Endothelial cell of umbilical vein (primary cell): ENCODE measurements around the gene WIPF3. TPM values are rescaled to one million over a fixed set of nuclear protein-coding genes. Genes with fewer than 3 reads are reported as not detected.
A peak's percentile ranks its signal among the peaks of the same experiment; 100 is the strongest.

Experiments
- BruUV-seq: library from RNA; stranded (reverse); fragments of 400-500 nt; replicated peaks from 2 replicates; lab custom pipeline; 2021; lab: Mats Ljungman, UMichigan
- CTCF ChIA-PET: fragments of 300-600, 350-600 bp; sonication (Branson Sonifier 250); formaldehyde crosslinking; loops from one replicate; lab custom pipeline; 2021; ENCODE audit warnings: antibody characterized with exemption, inconsistent platforms; lab: Charles Lee
- POLR2A ChIA-PET: fragments of 300-600, 350-600 bp; sonication (Branson Sonifier 250); formaldehyde crosslinking; loops from one replicate; lab custom pipeline; 2021; ENCODE audit warnings: antibody characterized with exemption, inconsistent platforms; lab: Charles Lee
- DNase-seq: peaks from one replicate; pipeline ENCODE4 v3.0.0-alpha.2; 2011; ENCODE audit warnings: low read depth, low spot score
- FAIRE-seq: peaks from 2 replicates; lab custom pipeline; 2011; peaks lifted over from hg19 to GRCh38; lab: Jason Lieb, UNC
- H2AFZ ChIP-seq: 2 replicates; pipeline ENCODE4 v1.6.0; 2012; ENCODE audit warnings: low read depth, low read length, control low read depth, inconsistent platforms
- H3K27ac ChIP-seq: 2 replicates; pipeline ENCODE4 v1.5.1; 2011; ENCODE audit warnings: low read depth, mild to moderate bottlenecking, control low read depth, low read length, moderate library complexity; ENCODE audit not compliant: insufficient read depth
- H3K27me3 ChIP-seq, 2 experiments: 2 replicates each; pipeline versions ENCODE4 v1.6.0 to v1.6.1; 2011; ENCODE audit warnings: low read length in 2 of 2, mixed read lengths in 1 of 2; ENCODE audit not compliant: control insufficient read depth in 2 of 2, insufficient read depth in 2 of 2
- H3K36me3 ChIP-seq, 2 experiments: 2 replicates in 1 of 2; 3 replicates in 1 of 2; pipeline ENCODE4 v1.5.1; 2011; ENCODE audit warnings: low read length in 2 of 2, mild to moderate bottlenecking in 1 of 2, moderate library complexity in 1 of 2; ENCODE audit not compliant: control insufficient read depth in 2 of 2, insufficient read depth in 2 of 2; ENCODE audit errors: extremely low read depth in 1 of 2
- H3K4me1 ChIP-seq: 3 replicates; pipeline ENCODE4 v1.5.1; 2011; ENCODE audit warnings: mild to moderate bottlenecking, low read length; ENCODE audit not compliant: control insufficient read depth, insufficient read depth; ENCODE audit errors: extremely low read depth
- H3K4me2 ChIP-seq: 2 replicates; pipeline ENCODE4 v1.6.1; 2011; ENCODE audit warnings: low read length, control low read depth, mixed read lengths; ENCODE audit not compliant: insufficient read depth
- H3K4me3 ChIP-seq, 3 experiments: fragments of 200-600 bp in 1 of 3; sonication (generic), shearing (Covaris generic) in 1 of 3; replicated peaks in 1 of 3; 2 replicates each; pipeline ENCODE4 v1.5.1; 2011 to 2016; ENCODE audit warnings: control low read depth in 3 of 3, low read length in 3 of 3, mild to moderate bottlenecking in 2 of 3, inconsistent platforms in 1 of 3, low read depth in 1 of 3, moderate library complexity in 1 of 3; ENCODE audit not compliant: insufficient read depth in 1 of 3
- H3K79me2 ChIP-seq: 2 replicates; pipeline ENCODE4 v1.6.0; 2012; ENCODE audit warnings: low read length, inconsistent platforms; ENCODE audit not compliant: control insufficient read depth, insufficient read depth
- H3K9ac ChIP-seq: replicated peaks from 2 replicates; pipeline ENCODE3; 2011; ENCODE audit warnings: low read length, control low read depth; ENCODE audit not compliant: insufficient read depth; ENCODE audit errors: extremely low read depth
- H3K9me1 ChIP-seq: replicated peaks from 3 replicates; pipeline ENCODE4 v1.6.0; 2011; ENCODE audit warnings: mild to moderate bottlenecking, low read length; ENCODE audit not compliant: control insufficient read depth, insufficient read depth; ENCODE audit errors: extremely low read depth
- H3K9me3 ChIP-seq: replicated peaks from 2 replicates; pipeline ENCODE4 v1.5.1; 2012; ENCODE audit warnings: low read length, inconsistent platforms; ENCODE audit not compliant: control insufficient read depth, insufficient read depth
- H4K20me1 ChIP-seq: replicated peaks from 2 replicates; pipeline ENCODE3; 2011; ENCODE audit warnings: mild to moderate bottlenecking, low read length; ENCODE audit not compliant: control insufficient read depth, insufficient read depth; ENCODE audit errors: extremely low read depth
- GATA2 ChIP-seq: IDR thresholded peaks from 2 replicates; pipeline ENCODE4 v1.7.0; 2011; ENCODE audit warnings: low read depth, mild to moderate bottlenecking, moderate library complexity, mixed read lengths, low read length; ENCODE audit not compliant: insufficient read length, insufficient read depth
- MYC ChIP-seq: IDR thresholded peaks from one replicate; pipeline ENCODE4 v1.6.1; 2011; ENCODE audit warnings: mild to moderate bottlenecking, low read depth, low read length
- dilution Hi-C: fragments of 300-500 bp; cut with MboI; formaldehyde crosslinking; loops from one replicate; pipeline ENCODE4 v1.15.0; 2019; ENCODE audit warnings: low sequenced_read_pairs; ENCODE audit not compliant: extremely low pct_ligation_motif_present
- intact Hi-C: fragments of 100-400 bp; cut with micrococcal nuclease; formaldehyde crosslinking; loops from one replicate; pipeline ENCODE4 v1.10.0; 2022
- polyA plus RNA-seq, 4 experiments: library from polyadenylated mRNA; depleted of rRNA in 3 of 4; stranded (reverse) in 3 of 4; unstranded in 1 of 4; fragments of >200 nt; gene quantifications; 2 replicates each; pipeline versions ENCODE4 v1.2.1 to v1.2.3, GENCODE V29; 2011 to 2012; ENCODE audit warnings: missing spikeins in 1 of 4
- total RNA-seq: library from RNA; stranded (reverse); gene quantifications from 2 replicates; pipeline ENCODE4 v1.2.3, GENCODE V29; 2021
- TF ChIP-seq, protein P1 (sequence below): IDR thresholded peaks from 2 replicates; pipeline ENCODE4 v1.6.1; 2011; ENCODE audit not compliant: insufficient read depth, insufficient read length
- TF ChIP-seq, protein P2 (sequence below), 2 donors: IDR thresholded peaks; 1 replicate in 1 of 2; 2 replicates in 1 of 2; pipeline ENCODE4 v1.5.1; 2011; ENCODE audit warnings: low read length in 2 of 2, mild to moderate bottlenecking in 2 of 2, moderate library complexity in 2 of 2, control low read depth in 1 of 2, inconsistent platforms in 1 of 2, low read depth in 1 of 2; ENCODE audit not compliant: insufficient read depth in 1 of 2; ENCODE audit errors: extremely low read depth in 1 of 2

WIPF3 gene
- total and polyA plus RNA-seq, 2 donors (not counting 3 experiments of a cell fraction or from before 2014, with no cell fraction given): 0.01 to 0.35 TPM

DNA sequence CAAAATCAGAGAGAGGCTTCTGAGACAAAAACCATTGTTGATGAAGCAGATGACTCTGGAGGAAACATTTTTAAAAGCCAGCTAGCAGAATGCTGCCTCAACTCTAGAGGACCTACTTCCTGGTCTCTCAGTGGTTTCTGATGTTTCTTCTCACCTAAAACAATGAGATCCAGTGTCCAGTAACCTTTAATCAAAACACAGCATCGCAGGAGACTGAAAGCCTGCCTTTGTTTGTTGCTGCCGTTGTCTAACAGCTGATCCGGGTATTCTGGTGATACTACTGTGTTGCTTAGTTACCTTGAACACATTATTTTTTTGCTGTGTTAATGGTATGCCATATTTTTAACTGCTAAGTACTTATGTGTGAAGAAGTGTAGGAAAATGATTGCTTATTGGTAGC, 70.9 kb downstream of the WIPF3 start:
- no peaks in the 10 kb centered on the region for H3K36me3 ChIP-seq
- POLR2A ChIA-PET: no interaction called here
- peaks cover 2% of the 10 kb centered on the region for H3K4me1 ChIP-seq
- BruUV-seq: no TSS peak
- H3K27me3 ChIP-seq: peaks cover 8 to 9% of the 10 kb centered on the region in 2 experiments
- H3K79me2 ChIP-seq: no peaks in the 10 kb centered on the region
- DNase-seq (no peak), FAIRE-seq (no peak)
- no peak overlapping the region for H3K27ac ChIP-seq
- H3K4me2 ChIP-seq: no peak overlapping the region
- no peak overlapping the region for H2AFZ ChIP-seq
- TF ChIP-seq, protein P1, sequence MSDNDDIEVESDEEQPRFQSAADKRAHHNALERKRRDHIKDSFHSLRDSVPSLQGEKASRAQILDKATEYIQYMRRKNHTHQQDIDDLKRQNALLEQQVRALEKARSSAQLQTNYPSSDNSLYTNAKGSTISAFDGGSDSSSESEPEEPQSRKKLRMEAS: no peak
- CTCF ChIA-PET: interaction anchor here (0.7 to 4.7 kb wide), 10 partner anchors 8 to 592 kb away, joined by 3 to 88 read pairs (median 6); no protein-coding TSS in a partner anchor
- dilution Hi-C loops: no loop called here
- intact Hi-C loops: no loop called here
- no peaks in the 10 kb centered on the region for H3K9me3 ChIP-seq
- no peak overlapping the region for H3K4me3 ChIP-seq
- no peaks in the 10 kb centered on the region for H3K9me1 ChIP-seq
- no peaks in the 10 kb centered on the region for H4K20me1 ChIP-seq
- no peak overlapping the region for H3K9ac ChIP-seq

DNA sequence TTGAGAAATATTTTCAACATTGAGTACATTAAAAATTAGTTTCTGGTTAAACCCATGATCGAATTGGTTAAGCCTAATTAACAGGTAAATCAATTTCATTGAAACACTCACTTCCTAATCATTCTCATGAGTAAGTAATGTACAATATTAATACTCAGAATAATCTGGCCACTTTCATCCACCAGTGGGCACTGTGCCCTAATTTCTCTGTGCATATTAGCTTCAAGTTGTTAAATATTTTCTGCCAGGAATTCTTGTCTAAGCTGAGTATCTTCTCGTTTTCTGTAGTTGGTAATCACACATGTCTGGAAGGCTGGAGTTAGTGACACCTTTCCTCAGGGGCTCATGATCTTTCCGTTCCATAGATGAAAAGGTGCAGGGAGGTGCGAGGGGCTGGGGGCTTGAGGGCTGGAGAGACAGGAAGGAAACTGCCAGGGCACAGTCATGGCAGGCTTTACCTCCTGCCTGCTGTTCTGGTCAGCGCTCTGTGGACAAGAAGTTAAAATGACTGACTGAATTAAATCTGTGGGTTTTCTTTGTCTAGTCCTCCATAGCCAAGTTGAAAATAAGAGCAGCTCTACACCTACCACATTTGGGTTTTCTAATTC, 71.9 kb downstream of the WIPF3 start:
- Histone ChIP-seq H4K20me1 (no peaks in the 10 kb centered on the region), H3K27me3 (peaks cover 5% of the 10 kb centered on the region in 2 experiments), H2AFZ (peak overlapping the region; percentile 69), H3K4me2 (no peak overlapping the region), H3K9me1 (no peaks in the 10 kb centered on the region), H3K4me3 (no peak overlapping the region), H3K27ac (no peak overlapping the region), H3K9ac (no peak overlapping the region), H3K4me1 (peaks cover 2% of the 10 kb centered on the region), H3K36me3 (no peaks in the 10 kb centered on the region), H3K79me2 (no peaks in the 10 kb centered on the region), H3K9me3 (no peaks in the 10 kb centered on the region)
- TF ChIP-seq, protein P1: no peak
- TF ChIP-seq GATA2: no peak
- no peak for TF ChIP-seq MYC
- TF ChIP-seq, protein P2, sequence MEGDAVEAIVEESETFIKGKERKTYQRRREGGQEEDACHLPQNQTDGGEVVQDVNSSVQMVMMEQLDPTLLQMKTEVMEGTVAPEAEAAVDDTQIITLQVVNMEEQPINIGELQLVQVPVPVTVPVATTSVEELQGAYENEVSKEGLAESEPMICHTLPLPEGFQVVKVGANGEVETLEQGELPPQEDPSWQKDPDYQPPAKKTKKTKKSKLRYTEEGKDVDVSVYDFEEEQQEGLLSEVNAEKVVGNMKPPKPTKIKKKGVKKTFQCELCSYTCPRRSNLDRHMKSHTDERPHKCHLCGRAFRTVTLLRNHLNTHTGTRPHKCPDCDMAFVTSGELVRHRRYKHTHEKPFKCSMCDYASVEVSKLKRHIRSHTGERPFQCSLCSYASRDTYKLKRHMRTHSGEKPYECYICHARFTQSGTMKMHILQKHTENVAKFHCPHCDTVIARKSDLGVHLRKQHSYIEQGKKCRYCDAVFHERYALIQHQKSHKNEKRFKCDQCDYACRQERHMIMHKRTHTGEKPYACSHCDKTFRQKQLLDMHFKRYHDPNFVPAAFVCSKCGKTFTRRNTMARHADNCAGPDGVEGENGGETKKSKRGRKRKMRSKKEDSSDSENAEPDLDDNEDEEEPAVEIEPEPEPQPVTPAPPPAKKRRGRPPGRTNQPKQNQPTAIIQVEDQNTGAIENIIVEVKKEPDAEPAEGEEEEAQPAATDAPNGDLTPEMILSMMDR (IDR thresholded peaks at IDR 0.05; ENCODE audit: extremely low read depth in 1 of 2, insufficient read depth in 1 of 2, low read depth in 1 of 2, low read length in 2 of 2): peak; percentile 50 to 58
- dilution Hi-C loops: no loop called here
- BruUV-seq: no TSS peak
- DNase-seq (peak; percentile 74), FAIRE-seq (peak; percentile 74)
- intact Hi-C loops: loop anchor here (1.0 to 2.0 kb wide), 4 partner anchors 43 to 535 kb away; no protein-coding TSS in a partner anchor
- CTCF ChIA-PET: interaction anchor here (0.6 to 4.7 kb wide), 24 partner anchors 11 to 686 kb away, joined by 3 to 88 read pairs (median 4); no protein-coding TSS in a partner anchor
- POLR2A ChIA-PET: no interaction called here
